CD14-positive monocyte (primary cell): Measurements from ENCODE around the gene PKD1L1. TPM values are rescaled to one million over a fixed set of nuclear protein-coding genes. Genes with fewer than 3 reads are reported as not detected.

Experiments
- DNase-seq, 3 donors: peaks; one replicate each; pipeline ENCODE4 v3.0.0-alpha.2; 2011 to 2022
- H2AFZ ChIP-seq: 2 replicates; pipeline ENCODE4 v1.6.0; 2012; ENCODE audit warnings: mild to moderate bottlenecking, low read depth, low read length, inconsistent platforms; ENCODE audit not compliant: insufficient read depth, poor library complexity, severe bottlenecking
- H3K27ac ChIP-seq, 2 donors: 1 replicate in 1 of 2; 2 replicates in 1 of 2; pipeline ENCODE4 v1.5.1; 2012 to 2013; ENCODE audit warnings: low read length in 2 of 2, control low read depth in 1 of 2, inconsistent platforms in 1 of 2, low read depth in 1 of 2, mild to moderate bottlenecking in 1 of 2
- H3K27me3 ChIP-seq, 2 donors: one replicate each; pipeline versions ENCODE4 v1.6.0 to v1.6.1; 2011 to 2013; ENCODE audit warnings: low read length in 2 of 2; ENCODE audit not compliant: control insufficient read depth in 2 of 2, insufficient read depth in 2 of 2
- H3K36me3 ChIP-seq, 2 donors: replicated peaks in 1 of 2; 1 replicate in 1 of 2; 2 replicates in 1 of 2; pipeline versions ENCODE4 v1.5.1 to v1.6.1; 2012 to 2013; ENCODE audit warnings: low read length in 2 of 2, control low read depth in 1 of 2, inconsistent platforms in 1 of 2, mild to moderate bottlenecking in 1 of 2; ENCODE audit not compliant: insufficient read depth in 2 of 2, control insufficient read depth in 1 of 2
- H3K4me1 ChIP-seq, 2 donors: 1 replicate in 1 of 2; 2 replicates in 1 of 2; pipeline versions ENCODE4 v1.5.1 to v1.6.1; 2012 to 2013; ENCODE audit warnings: low read length in 2 of 2, control low read depth in 1 of 2, inconsistent platforms in 1 of 2, mild to moderate bottlenecking in 1 of 2, moderate library complexity in 1 of 2; ENCODE audit not compliant: insufficient read depth in 2 of 2, control insufficient read depth in 1 of 2
- H3K4me2 ChIP-seq: replicated peaks from 2 replicates; pipeline ENCODE3; 2012; ENCODE audit warnings: low read length, moderate library complexity, mild to moderate bottlenecking; ENCODE audit not compliant: poor library complexity, severe bottlenecking; ENCODE audit errors: extremely low read depth
- H3K4me3 ChIP-seq, 3 experiments: fragments of 200-600 bp in 1 of 3; sonication (generic) in 1 of 3; replicated peaks in 1 of 3; 1 replicate in 2 of 3; 2 replicates in 1 of 3; pipeline ENCODE4 v1.5.1; 2011 to 2013; ENCODE audit warnings: low read length in 3 of 3, mild to moderate bottlenecking in 3 of 3, control low read depth in 2 of 3, low read depth in 2 of 3, inconsistent platforms in 1 of 3, moderate library complexity in 1 of 3
- H3K79me2 ChIP-seq: 2 replicates; pipeline ENCODE4 v1.6.0; 2012; ENCODE audit warnings: mild to moderate bottlenecking, control low read depth, inconsistent platforms, low read length, moderate library complexity; ENCODE audit not compliant: insufficient read depth
- H3K9ac ChIP-seq: 2 replicates; pipeline ENCODE4 v1.6.0; 2017; ENCODE audit warnings: low read length, mild to moderate bottlenecking; ENCODE audit not compliant: insufficient read depth, poor library complexity, severe bottlenecking
- H3K9me3 ChIP-seq, 2 donors: replicated peaks in 1 of 2; 1 replicate in 1 of 2; 2 replicates in 1 of 2; pipeline versions ENCODE4 v1.5.1 to v1.6.1; 2012 to 2013; ENCODE audit warnings: low read length in 2 of 2, control low read depth in 1 of 2; ENCODE audit not compliant: control insufficient read depth in 1 of 2, insufficient read depth in 1 of 2
- H4K20me1 ChIP-seq: 2 replicates; pipeline ENCODE4 v1.6.0; 2012; ENCODE audit warnings: mild to moderate bottlenecking, low read length, control low read depth, moderate library complexity; ENCODE audit not compliant: insufficient read depth
- H3K27ac Mint-ChIP-seq, 7 donors: one replicate each; pipeline ENCODE4 v1.8.0; 2020; ENCODE audit warnings: mild to moderate bottlenecking in 7 of 7, mixed read lengths in 7 of 7, moderate library complexity in 6 of 7, inconsistent platforms in 2 of 7
- H3K27me3 Mint-ChIP-seq, 3 donors: one replicate each; pipeline ENCODE4 v1.8.0; 2021 to 2022; ENCODE audit warnings: low read depth in 3 of 3, mild to moderate bottlenecking in 3 of 3, mixed read lengths in 3 of 3, moderate library complexity in 3 of 3, inconsistent platforms in 1 of 3
- H3K36me3 Mint-ChIP-seq, 2 donors: one replicate each; pipeline ENCODE4 v1.8.0; 2020; ENCODE audit warnings: mixed read lengths in 2 of 2, inconsistent platforms in 1 of 2, mild to moderate bottlenecking in 1 of 2
- H3K4me1 Mint-ChIP-seq: one replicate; pipeline ENCODE4 v1.8.0; 2020; ENCODE audit warnings: mild to moderate bottlenecking, mixed read lengths
- H3K4me3 Mint-ChIP-seq, 2 donors: one replicate each; pipeline ENCODE4 v1.8.0; 2020; ENCODE audit warnings: mild to moderate bottlenecking in 2 of 2, mixed read lengths in 2 of 2, moderate library complexity in 1 of 2
- H3K9me3 Mint-ChIP-seq, 7 donors: one replicate each; pipeline ENCODE4 v1.8.0; 2020 to 2022; ENCODE audit warnings: mixed read lengths in 7 of 7, mild to moderate bottlenecking in 6 of 7, moderate library complexity in 6 of 7, inconsistent platforms in 2 of 7
- WGBS: methylation state at CpG from one replicate; pipeline ENCODE4 v1.1.5; 2013; ENCODE audit warnings: missing lambda C conversion rate; ENCODE audit not compliant: insufficient coverage; 5-methylcytosine and 5-hydroxymethylcytosine counted together
- intact Hi-C, 2 donors: fragments of 100-400 bp; cut with micrococcal nuclease; formaldehyde crosslinking; loops; one replicate each; pipeline versions ENCODE4 v1.15.0 to v1.15.1; 2023
- polyA plus RNA-seq, 3 donors: library from polyadenylated mRNA; depleted of rRNA in 1 of 3; unstranded in 2 of 3; stranded (reverse) in 1 of 3; fragments of 300-500 nt in 2 of 3; fragments of >200 nt in 1 of 3; fragmentation: Illumina TruSeq in 2 of 3; gene quantifications; 1 replicate in 2 of 3; 2 replicates in 1 of 3; pipeline ENCODE4 v1.2.3, GENCODE V29; 2012 to 2021
- TF ChIP-seq, protein P1 (sequence below): fragments of 200-600 bp; IDR thresholded peaks from one replicate; pipeline ENCODE4 v1.8.0; 2022; ENCODE audit warnings: antibody characterized with exemption, mild to moderate bottlenecking

Gene PKD1L1
- polyA plus RNA-seq, 3 donors: 0.19 TPM; not detected in 2

DNA sequence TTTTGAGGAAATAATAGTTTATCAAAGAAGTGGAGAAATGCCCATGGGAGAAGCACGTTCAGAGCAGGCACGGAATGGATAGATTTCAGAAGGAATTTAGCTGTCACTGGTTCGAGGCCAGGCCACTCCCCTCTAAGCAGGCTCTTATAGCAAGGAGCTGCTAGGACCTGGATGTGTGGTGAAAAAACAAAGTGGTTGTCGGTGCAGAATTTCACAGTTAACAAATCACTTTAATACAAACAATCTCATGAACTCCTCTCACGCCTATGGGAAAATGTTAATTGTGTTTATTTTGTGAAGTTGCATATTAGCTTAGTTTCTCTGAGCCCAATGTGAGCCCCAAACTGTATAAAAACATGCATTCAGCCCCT is 176.3 kb downstream of the PKD1L1 start:
- H3K27me3 Mint-ChIP-seq: peaks cover 4 to 5% (median 5%) of the 10 kb centered on the region in 3 donors
- Histone ChIP-seq H3K36me3 (no peaks in the 10 kb centered on the region), H3K9ac (no peak overlapping the region), H2AFZ (no peak overlapping the region), H3K4me3 (no peak overlapping the region), H3K27ac (no peak overlapping the region), H3K9me3 (no peaks in the 10 kb centered on the region), H3K79me2 (no peaks in the 10 kb centered on the region), H3K4me2 (no peak overlapping the region), H4K20me1 (no peaks in the 10 kb centered on the region), H3K27me3 (no peaks in the 10 kb centered on the region), H3K4me1 (no peaks in the 10 kb centered on the region)
- no peak for DNase-seq
- WGBS: 100% methylated on average over 1 of the region's 5 CpGs
- intact Hi-C loops: no loop called here
- no peak overlapping the region for H3K4me3 Mint-ChIP-seq
- H3K4me1 Mint-ChIP-seq: no peaks in the 10 kb centered on the region
- H3K27ac Mint-ChIP-seq: peak overlapping the region in 1 of 7 donors; percentile 16
- TF ChIP-seq, protein P1, sequence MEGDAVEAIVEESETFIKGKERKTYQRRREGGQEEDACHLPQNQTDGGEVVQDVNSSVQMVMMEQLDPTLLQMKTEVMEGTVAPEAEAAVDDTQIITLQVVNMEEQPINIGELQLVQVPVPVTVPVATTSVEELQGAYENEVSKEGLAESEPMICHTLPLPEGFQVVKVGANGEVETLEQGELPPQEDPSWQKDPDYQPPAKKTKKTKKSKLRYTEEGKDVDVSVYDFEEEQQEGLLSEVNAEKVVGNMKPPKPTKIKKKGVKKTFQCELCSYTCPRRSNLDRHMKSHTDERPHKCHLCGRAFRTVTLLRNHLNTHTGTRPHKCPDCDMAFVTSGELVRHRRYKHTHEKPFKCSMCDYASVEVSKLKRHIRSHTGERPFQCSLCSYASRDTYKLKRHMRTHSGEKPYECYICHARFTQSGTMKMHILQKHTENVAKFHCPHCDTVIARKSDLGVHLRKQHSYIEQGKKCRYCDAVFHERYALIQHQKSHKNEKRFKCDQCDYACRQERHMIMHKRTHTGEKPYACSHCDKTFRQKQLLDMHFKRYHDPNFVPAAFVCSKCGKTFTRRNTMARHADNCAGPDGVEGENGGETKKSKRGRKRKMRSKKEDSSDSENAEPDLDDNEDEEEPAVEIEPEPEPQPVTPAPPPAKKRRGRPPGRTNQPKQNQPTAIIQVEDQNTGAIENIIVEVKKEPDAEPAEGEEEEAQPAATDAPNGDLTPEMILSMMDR: no peak
- H3K36me3 Mint-ChIP-seq: no peaks in the 10 kb centered on the region
- H3K9me3 Mint-ChIP-seq: peaks cover 0 to 2% (median 0%) of the 10 kb centered on the region in 7 donors

DNA sequence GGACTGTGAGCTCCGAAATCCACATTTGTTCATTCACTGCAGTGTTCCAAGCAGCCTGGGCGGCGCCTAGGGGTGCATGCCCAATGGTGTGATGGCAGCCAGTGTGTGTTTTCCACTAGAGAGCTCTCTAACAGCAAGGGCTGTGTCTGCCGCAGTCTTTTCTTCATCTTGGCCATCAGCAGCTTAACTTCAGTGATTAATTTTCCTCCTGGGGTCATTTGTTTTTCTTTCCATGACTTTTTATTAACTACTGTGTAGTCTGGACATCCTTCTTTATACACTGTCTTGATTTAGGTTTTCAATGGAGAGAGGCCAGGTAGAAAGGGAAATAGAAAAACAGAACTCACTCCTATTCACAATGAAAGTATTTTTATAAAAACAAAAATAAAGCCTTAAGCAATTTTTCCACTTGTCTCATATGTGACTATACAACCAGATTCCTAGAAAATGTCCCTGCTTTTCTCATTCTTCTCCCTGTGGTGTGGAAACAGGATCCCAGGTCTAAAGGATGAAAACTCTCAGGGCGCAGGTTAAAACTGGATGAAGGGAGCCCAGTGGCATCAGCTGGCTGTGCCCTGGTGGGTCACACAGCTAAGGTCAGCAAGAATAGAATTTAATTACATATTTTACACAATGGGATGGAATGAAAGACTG is 176.8 kb downstream of the PKD1L1 start:
- intact Hi-C loops: no loop called here
- H3K4me3 Mint-ChIP-seq: no peak overlapping the region
- TF ChIP-seq, protein P1: no peak
- H3K9ac ChIP-seq: no peak overlapping the region
- no peaks in the 10 kb centered on the region for H3K79me2 ChIP-seq
- H3K27ac ChIP-seq: no peak overlapping the region
- H4K20me1 ChIP-seq: no peaks in the 10 kb centered on the region
- H3K4me3 ChIP-seq: no peak overlapping the region
- H2AFZ ChIP-seq: no peak overlapping the region
- peaks cover 3 to 5% (median 5%) of the 10 kb centered on the region in 3 donors for H3K27me3 Mint-ChIP-seq
- no peaks in the 10 kb centered on the region for H3K27me3 ChIP-seq
- WGBS: 78% methylated on average over 4 of the region's 5 CpGs
- no peaks in the 10 kb centered on the region for H3K4me1 Mint-ChIP-seq
- H3K9me3 Mint-ChIP-seq: peaks cover 0 to 2% (median 0%) of the 10 kb centered on the region in 7 donors
- no peak overlapping the region for H3K4me2 ChIP-seq
- no peaks in the 10 kb centered on the region for H3K36me3 Mint-ChIP-seq
- no peak for DNase-seq
- no peak overlapping the region for H3K27ac Mint-ChIP-seq
- H3K36me3 ChIP-seq: no peaks in the 10 kb centered on the region
- H3K4me1 ChIP-seq: no peaks in the 10 kb centered on the region
- H3K9me3 ChIP-seq: no peaks in the 10 kb centered on the region
